Bronchial epithelial cell (primary cell): ENCODE data around the gene S100A11. TPM values are rescaled to one million over a fixed set of nuclear protein-coding genes. Genes with fewer than 3 reads are reported as not detected.

Experiments
- DNase-seq: peaks from one replicate; pipeline ENCODE4 v3.0.0-alpha.2; 2010; ENCODE audit warnings: low read depth
- FAIRE-seq: peaks from 2 replicates; lab custom pipeline; 2011; peaks lifted over from hg19 to GRCh38; lab: Jason Lieb, UNC
- H3K27me3 ChIP-seq: 2 replicates; pipeline ENCODE4 v1.5.1; 2011; ENCODE audit warnings: low read length; ENCODE audit not compliant: control insufficient read depth, insufficient read depth
- H3K36me3 ChIP-seq: 2 replicates; pipeline ENCODE4 v1.5.1; 2011; ENCODE audit warnings: low read length; ENCODE audit not compliant: control insufficient read depth, insufficient read depth
- H3K4me3 ChIP-seq: 2 replicates; pipeline ENCODE4 v1.5.1; 2011; ENCODE audit warnings: mild to moderate bottlenecking, low read depth, low read length, control low read depth
- total RNA-seq: library from RNA; depleted of rRNA; stranded (reverse); fragments of >200 nt; gene quantifications from 2 replicates; pipeline ENCODE4 v1.2.1, GENCODE V29; 2014
- TF ChIP-seq, protein P1 (sequence below): IDR thresholded peaks from 2 replicates; pipeline ENCODE4 v1.5.1; 2011; ENCODE audit warnings: mild to moderate bottlenecking, moderate library complexity, low read length, control low read depth, inconsistent platforms; ENCODE audit not compliant: insufficient read depth, severe bottlenecking

Gene S100A11
- total RNA-seq, 1 donor from 2014 or later, result 58.7 TPM

- peak overlapping the region; percentile 99 for H3K4me3 ChIP-seq
- TF ChIP-seq, protein P1, sequence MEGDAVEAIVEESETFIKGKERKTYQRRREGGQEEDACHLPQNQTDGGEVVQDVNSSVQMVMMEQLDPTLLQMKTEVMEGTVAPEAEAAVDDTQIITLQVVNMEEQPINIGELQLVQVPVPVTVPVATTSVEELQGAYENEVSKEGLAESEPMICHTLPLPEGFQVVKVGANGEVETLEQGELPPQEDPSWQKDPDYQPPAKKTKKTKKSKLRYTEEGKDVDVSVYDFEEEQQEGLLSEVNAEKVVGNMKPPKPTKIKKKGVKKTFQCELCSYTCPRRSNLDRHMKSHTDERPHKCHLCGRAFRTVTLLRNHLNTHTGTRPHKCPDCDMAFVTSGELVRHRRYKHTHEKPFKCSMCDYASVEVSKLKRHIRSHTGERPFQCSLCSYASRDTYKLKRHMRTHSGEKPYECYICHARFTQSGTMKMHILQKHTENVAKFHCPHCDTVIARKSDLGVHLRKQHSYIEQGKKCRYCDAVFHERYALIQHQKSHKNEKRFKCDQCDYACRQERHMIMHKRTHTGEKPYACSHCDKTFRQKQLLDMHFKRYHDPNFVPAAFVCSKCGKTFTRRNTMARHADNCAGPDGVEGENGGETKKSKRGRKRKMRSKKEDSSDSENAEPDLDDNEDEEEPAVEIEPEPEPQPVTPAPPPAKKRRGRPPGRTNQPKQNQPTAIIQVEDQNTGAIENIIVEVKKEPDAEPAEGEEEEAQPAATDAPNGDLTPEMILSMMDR, result no peak
- peaks cover 2% of the 10 kb centered on the region for H3K36me3 ChIP-seq
- DNase-seq (no peak), FAIRE-seq (no peak)
- no peaks in the 10 kb centered on the region for H3K27me3 ChIP-seq
These were observed 43.6 kb downstream of the S100A11 start for GRCh38 chr1:151993084-151993733.

DNA sequence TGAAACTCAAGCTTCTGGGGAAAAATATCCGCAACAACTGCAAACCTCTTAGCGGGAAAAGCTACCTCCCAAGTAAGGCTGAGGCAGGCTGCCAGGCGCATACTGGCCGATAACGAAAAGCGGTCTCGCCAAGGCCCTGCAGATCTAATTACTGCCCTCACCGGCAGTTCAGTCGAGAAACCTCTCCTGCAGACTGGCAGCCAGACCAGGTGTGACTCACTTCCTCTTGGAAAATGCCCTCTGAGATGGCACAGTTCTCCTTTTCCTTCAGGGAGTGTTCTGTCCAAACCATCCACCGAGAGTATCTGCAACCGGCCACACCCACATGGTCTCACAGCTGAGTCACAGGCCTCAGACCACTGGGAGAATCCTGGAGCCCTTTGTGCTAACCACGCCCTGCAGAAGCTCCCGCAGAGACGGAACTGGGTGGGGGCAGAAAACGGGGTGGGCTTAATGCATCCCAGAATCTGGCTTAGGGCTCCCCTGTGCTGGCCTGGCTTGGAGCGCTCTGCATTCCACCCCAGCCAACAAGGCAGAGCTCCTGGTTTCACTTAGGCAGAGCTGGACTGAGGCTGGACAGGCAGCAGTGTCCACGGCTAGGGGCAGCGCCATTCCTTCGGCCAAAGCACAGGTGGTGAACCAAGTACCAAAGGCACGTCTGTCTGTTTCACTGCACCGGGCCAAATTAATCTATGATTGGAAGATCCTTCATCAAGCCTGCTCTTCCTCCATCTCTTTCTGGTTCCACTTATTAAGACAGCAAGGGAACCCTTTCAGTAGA, 44.3 kb downstream of the S100A11 start:
- Histone ChIP-seq H3K4me3 (peak overlapping the region; percentile 99), H3K27me3 (no peaks in the 10 kb centered on the region), H3K36me3 (peaks cover 2% of the 10 kb centered on the region)
- TF ChIP-seq, protein P1, result no peak
- FAIRE-seq (peak; percentile 50), DNase-seq (peak; percentile 99)

GRCh38 chr1:151991663-151992302, 45.0 kb downstream of the S100A11 start:
- Histone ChIP-seq H3K36me3 (peaks cover 2% of the 10 kb centered on the region), H3K4me3 (peak overlapping the region; percentile 99), H3K27me3 (no peaks in the 10 kb centered on the region)
- TF ChIP-seq, protein P1, result no peak
- FAIRE-seq (no peak), DNase-seq (no peak)

DNA sequence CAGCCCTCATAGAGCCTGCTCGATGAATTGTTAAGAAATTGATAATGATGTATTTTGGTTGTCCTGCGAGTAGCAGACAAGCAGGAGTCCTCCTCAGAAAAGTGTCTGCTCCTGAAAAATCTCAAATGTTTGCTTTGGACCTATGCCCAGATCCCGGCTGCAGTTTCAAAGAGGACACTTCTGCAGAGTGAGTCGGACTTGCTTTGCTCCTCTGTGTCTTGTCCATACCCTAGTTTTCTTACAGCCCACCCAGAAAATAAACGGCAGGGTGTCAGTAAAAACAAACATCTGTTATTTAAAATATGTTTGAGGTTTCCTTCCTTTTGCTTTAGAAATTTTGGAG, 46.0 kb downstream of the S100A11 start:
- TF ChIP-seq, protein P1, result no peak
- DNase-seq (peak; percentile 67), FAIRE-seq (no peak)
- no peaks in the 10 kb centered on the region for H3K27me3 ChIP-seq
- peak overlapping the region; percentile 99 for H3K4me3 ChIP-seq
- H3K36me3 ChIP-seq, result peaks cover 3% of the 10 kb centered on the region

DNA sequence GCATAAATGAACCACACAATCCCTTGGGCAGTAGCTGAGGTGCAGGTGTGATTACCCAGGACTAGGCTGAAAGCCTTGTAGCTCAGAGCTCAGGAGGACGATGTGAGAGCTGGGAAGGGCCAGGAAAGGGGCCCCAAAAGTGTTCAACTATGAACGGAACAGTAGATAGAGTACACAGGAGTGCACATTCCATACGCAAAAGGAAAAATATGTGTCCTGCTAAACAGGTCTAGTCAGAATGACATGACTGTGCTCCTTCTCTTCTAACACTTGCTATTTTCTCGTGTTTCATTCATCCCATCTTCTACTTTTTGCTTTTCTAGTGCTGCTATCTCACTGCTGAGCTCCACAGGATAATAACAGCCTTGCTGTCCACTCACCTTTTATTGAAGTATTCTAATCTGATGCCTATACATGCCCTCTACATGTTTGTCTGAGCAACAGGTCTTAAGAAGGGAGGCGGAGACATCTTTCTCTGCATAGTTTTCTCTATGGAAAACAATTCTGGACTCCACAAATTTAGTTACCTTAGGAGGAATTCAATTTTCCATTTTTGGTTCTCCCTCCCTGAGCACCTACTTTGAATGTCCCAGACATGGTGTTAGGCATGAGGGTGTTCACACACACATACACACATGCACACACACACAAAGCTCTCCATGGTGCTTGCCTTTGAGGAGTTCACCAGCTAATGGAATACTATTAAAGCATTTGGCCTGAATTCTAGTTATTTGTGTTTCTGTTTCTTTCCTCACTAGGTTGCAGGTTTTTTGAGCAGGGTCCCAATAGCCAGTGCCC, 46.5 kb downstream of the S100A11 start:
- Histone ChIP-seq H3K36me3 (peaks cover 7% of the 10 kb centered on the region), H3K4me3 (peak overlapping the region; percentile 99), H3K27me3 (no peaks in the 10 kb centered on the region)
- no peak for FAIRE-seq
- peak; percentile 72 for DNase-seq
- TF ChIP-seq, protein P1, result no peak
